ENCODE measurements around the gene CELSR2.

The CELSR2 gene

DNA sequence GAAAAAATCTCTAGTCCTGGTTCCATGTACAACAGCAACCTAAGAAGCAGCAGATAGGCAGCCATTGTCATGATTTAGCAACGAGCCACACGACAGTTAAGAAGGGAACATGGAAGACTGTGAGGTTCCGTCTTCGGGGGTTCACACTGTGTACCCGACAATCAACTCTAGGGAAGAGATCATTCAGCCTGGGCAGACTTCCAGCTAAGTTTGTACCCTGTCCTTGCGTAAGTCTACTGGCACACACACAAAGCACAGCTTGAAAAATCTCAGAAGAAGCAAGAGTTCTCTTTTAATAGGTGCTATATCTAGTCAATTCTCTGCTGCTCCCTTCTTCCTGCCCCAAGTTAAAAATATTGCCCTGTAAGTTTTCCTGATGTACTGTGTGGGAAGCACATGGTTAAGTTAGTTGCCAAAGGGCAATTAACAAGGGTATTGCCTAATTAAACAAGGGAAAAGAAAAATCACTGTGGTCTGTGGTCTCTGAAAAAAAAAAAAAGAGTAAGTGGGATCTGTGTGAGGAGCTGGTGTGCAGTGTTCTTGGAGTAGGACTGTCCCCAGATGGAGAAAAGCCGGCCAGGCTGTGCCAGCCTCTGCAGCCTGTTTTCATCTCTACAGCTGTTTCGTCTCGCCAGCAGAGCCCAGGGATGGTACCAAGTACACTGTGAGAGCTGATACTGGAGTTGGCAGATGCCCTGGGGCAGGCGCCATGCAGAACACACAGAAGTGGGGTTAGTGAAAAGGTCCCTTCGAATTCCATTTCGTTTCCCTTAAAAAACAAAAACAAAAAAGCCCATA, 63.8 kb downstream of the CELSR2 start:
- no peak overlapping the region for H3K4me3 ChIP-seq (ENCODE audit: low read depth in 1 of 2, low read length in 1 of 2)
- H3K27ac ChIP-seq: no peak overlapping the region
- H3K4me1 ChIP-seq (ENCODE audit: control insufficient read depth in 1 of 2, insufficient read depth in 1 of 2, low read depth in 1 of 2, low read length in 1 of 2): no peaks in the 10 kb centered on the region
- H3K9me3 ChIP-seq: no peaks in the 10 kb centered on the region
- no peaks in the 10 kb centered on the region for H3K27me3 ChIP-seq
- peaks cover 98% of the 10 kb centered on the region for H3K36me3 ChIP-seq
- TF ChIP-seq, protein P1, sequence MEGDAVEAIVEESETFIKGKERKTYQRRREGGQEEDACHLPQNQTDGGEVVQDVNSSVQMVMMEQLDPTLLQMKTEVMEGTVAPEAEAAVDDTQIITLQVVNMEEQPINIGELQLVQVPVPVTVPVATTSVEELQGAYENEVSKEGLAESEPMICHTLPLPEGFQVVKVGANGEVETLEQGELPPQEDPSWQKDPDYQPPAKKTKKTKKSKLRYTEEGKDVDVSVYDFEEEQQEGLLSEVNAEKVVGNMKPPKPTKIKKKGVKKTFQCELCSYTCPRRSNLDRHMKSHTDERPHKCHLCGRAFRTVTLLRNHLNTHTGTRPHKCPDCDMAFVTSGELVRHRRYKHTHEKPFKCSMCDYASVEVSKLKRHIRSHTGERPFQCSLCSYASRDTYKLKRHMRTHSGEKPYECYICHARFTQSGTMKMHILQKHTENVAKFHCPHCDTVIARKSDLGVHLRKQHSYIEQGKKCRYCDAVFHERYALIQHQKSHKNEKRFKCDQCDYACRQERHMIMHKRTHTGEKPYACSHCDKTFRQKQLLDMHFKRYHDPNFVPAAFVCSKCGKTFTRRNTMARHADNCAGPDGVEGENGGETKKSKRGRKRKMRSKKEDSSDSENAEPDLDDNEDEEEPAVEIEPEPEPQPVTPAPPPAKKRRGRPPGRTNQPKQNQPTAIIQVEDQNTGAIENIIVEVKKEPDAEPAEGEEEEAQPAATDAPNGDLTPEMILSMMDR (IDR thresholded peaks at IDR 0.05): no peak

DNA sequence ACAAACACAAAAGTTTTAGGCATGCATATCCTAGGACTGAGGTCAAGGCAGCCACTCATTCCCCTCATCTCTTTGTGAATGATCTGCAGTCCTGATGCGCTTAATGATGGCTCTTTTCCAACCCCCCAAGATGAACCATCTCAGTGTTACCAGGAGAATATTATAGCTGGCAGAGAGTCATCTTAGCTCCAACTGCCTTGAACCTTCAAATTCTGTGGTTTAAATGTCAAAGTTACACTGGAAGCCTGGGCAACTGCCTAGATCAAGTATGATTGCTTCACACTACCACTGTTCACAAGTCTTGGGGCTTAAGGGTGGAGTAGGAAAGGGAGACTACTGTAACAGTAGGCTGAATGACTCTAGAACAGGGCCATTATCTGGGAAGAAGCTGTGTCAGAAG, 65.5 kb downstream of the CELSR2 start:
- Histone ChIP-seq H3K4me3 (ENCODE audit: low read depth in 1 of 2, low read length in 1 of 2) (no peak overlapping the region), H3K36me3 (peaks cover 98% of the 10 kb centered on the region), H3K4me1 (ENCODE audit: control insufficient read depth in 1 of 2, insufficient read depth in 1 of 2, low read depth in 1 of 2, low read length in 1 of 2) (no peaks in the 10 kb centered on the region), H3K9me3 (no peaks in the 10 kb centered on the region), H3K27ac (no peak overlapping the region), H3K27me3 (no peaks in the 10 kb centered on the region)
- TF ChIP-seq, protein P1 (IDR thresholded peaks at IDR 0.05): no peak

DNA sequence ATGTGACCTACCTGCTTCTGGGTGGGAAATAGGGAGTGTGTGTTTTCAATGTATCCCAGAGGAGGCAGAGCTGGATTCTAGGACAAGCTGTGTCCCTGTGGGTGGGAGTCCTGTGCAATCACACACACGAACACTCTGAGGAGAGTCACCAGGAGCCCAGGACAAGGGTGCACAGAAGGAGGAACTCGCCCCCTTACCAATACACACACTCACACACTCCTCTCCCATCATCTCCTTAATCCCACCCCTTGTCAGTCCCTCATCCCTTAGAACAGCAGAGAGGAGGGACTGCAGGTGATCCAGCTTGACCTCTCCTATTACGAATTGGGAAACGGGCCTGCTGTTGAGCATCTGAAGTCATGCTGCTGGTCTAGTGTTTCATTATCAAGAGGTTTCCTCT, 65.9 kb downstream of the CELSR2 start:
- peaks cover 98% of the 10 kb centered on the region for H3K36me3 ChIP-seq
- no peaks in the 10 kb centered on the region for H3K9me3 ChIP-seq
- TF ChIP-seq, protein P1 (IDR thresholded peaks at IDR 0.05): no peak
- H3K4me1 ChIP-seq (ENCODE audit: control insufficient read depth in 1 of 2, insufficient read depth in 1 of 2, low read depth in 1 of 2, low read length in 1 of 2): no peaks in the 10 kb centered on the region
- H3K27me3 ChIP-seq: no peaks in the 10 kb centered on the region
- no peak overlapping the region for H3K27ac ChIP-seq
- no peak overlapping the region for H3K4me3 ChIP-seq (ENCODE audit: low read depth in 1 of 2, low read length in 1 of 2)

DNA sequence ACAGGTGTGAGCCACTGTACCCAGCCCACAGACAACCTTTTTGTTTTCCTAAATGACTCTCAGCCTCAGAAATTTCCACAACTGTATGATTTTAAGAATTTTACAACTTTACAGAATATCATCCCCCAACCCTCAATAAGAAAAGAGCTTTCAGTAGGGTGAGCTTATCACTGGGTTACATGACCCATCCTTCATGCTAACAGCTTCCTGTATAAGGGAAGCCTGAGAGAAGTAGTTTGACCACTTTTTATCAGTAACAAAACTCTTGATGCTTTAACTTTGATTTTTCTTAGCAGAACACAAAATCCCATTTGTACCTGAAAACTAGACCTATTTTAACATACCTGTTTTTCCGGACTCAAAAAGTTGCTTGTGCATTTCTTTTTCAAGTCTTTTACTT, 67.2 kb downstream of the CELSR2 start:
- no peaks in the 10 kb centered on the region for H3K27me3 ChIP-seq
- H3K27ac ChIP-seq: no peak overlapping the region
- H3K4me3 ChIP-seq (ENCODE audit: low read depth in 1 of 2, low read length in 1 of 2): no peak overlapping the region
- H3K9me3 ChIP-seq: no peaks in the 10 kb centered on the region
- peaks cover 98% of the 10 kb centered on the region for H3K36me3 ChIP-seq
- H3K4me1 ChIP-seq (ENCODE audit: control insufficient read depth in 1 of 2, insufficient read depth in 1 of 2, low read depth in 1 of 2, low read length in 1 of 2): no peaks in the 10 kb centered on the region
- TF ChIP-seq, protein P1 (IDR thresholded peaks at IDR 0.05): no peak

DNA sequence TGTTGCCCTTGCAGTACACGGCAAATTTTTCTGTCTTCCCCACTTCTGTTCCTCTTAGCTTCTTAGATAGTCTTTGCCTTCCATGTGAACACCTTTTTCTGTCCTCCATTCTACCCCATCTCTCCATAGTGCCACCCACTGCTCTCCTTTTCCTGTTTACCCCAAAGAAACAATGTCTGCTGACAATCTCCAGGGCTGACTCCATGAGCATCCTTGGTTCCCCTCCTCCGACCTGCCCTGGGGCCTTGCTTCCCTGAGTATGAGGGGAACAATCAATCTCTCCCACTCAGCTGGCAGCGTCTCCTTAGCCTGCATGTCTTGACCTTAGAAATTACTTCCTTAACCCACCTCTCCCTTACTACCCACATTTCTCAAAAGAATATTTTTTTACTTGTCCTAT, 69.8 kb downstream of the CELSR2 start:
- TF ChIP-seq, protein P1 (IDR thresholded peaks at IDR 0.05): no peak
- no peaks in the 10 kb centered on the region for H3K4me1 ChIP-seq (ENCODE audit: control insufficient read depth in 1 of 2, insufficient read depth in 1 of 2, low read depth in 1 of 2, low read length in 1 of 2)
- no peaks in the 10 kb centered on the region for H3K27me3 ChIP-seq
- H3K4me3 ChIP-seq (ENCODE audit: low read depth in 1 of 2, low read length in 1 of 2): no peak overlapping the region
- H3K36me3 ChIP-seq: peaks cover 100% of the 10 kb centered on the region
- no peaks in the 10 kb centered on the region for H3K9me3 ChIP-seq
- H3K27ac ChIP-seq: no peak overlapping the region
